Mucosa of gallbladder (tissue), 1 donor: ENCODE results near the gene GLIS1. TPM values are rescaled to one million over a fixed set of nuclear protein-coding genes. Genes with fewer than 3 reads are reported as not detected.

Experiments used
- DNase-seq: peaks from one replicate; pipeline ENCODE4 v3.0.0-alpha.2; 2020; ENCODE audit warnings: low spot score
- total RNA-seq: library from RNA; stranded (reverse); gene quantifications from one replicate; pipeline ENCODE4 v1.2.1, GENCODE V29; 2021
- donor health status: DM: no; HTN: no; CAD: no.

Gene GLIS1
- total RNA-seq, 1 donor from 2014 or later: 0.17 TPM

- no peak for DNase-seq
These were observed 2.7 kb downstream of the GLIS1 start for GRCh38 chr1:53736290-53736689.

GRCh38 chr1:53735681-53736080, 3.3 kb downstream of the GLIS1 start:
- DNase-seq: no peak

GRCh38 chr1:53735261-53735660, 3.7 kb downstream of the GLIS1 start:
- DNase-seq: no peak

- no peak for DNase-seq
These were observed 4.2 kb downstream of the GLIS1 start for GRCh38 chr1:53734650-53735211.

- no peak for DNase-seq
These were observed 4.9 kb downstream of the GLIS1 start for GRCh38 chr1:53733975-53734649.

- no peak for DNase-seq
These were observed 5.5 kb downstream of the GLIS1 start for GRCh38 chr1:53733447-53733931.

- DNase-seq: no peak
These were observed 6.0 kb downstream of the GLIS1 start for GRCh38 chr1:53732912-53733317.

GRCh38 chr1:53732409-53732808, 6.6 kb downstream of the GLIS1 start:
- DNase-seq: no peak

- no peak for DNase-seq
These were observed 7.1 kb downstream of the GLIS1 start for GRCh38 chr1:53731779-53732305.

- no peak for DNase-seq
These were observed 7.8 kb downstream of the GLIS1 start for GRCh38 chr1:53731043-53731600.

GRCh38 chr1:53730224-53730865, 8.6 kb downstream of the GLIS1 start:
- DNase-seq: no peak

- no peak for DNase-seq
These were observed 9.3 kb downstream of the GLIS1 start for GRCh38 chr1:53729456-53730223.

- no peak for DNase-seq
These were observed 10.1 kb downstream of the GLIS1 start for GRCh38 chr1:53728702-53729455.

GRCh38 chr1:53728196-53728595, 10.8 kb downstream of the GLIS1 start:
- DNase-seq: no peak

GRCh38 chr1:53727461-53728092, 11.4 kb downstream of the GLIS1 start:
- DNase-seq: no peak

- no peak for DNase-seq
These were observed 12.9 kb downstream of the GLIS1 start for GRCh38 chr1:53726009-53726600.

GRCh38 chr1:53725238-53725689, 13.7 kb downstream of the GLIS1 start:
- DNase-seq: no peak

GRCh38 chr1:53722025-53722424, 16.9 kb downstream of the GLIS1 start:
- DNase-seq: no peak

- no peak for DNase-seq
These were observed 17.9 kb downstream of the GLIS1 start for GRCh38 chr1:53721088-53721487.

GRCh38 chr1:53719469-53719868, 19.5 kb downstream of the GLIS1 start:
- no peak for DNase-seq
